Measurements from ENCODE around the gene LAPTM4A.
A peak's percentile ranks its signal among the peaks of the same experiment; 100 is the strongest.

LAPTM4A gene

GRCh38 chr2:20012282-20013125, 38.9 kb downstream of the LAPTM4A start, which contains the start of gene MATN3:
Gene MATN3 (minus strand): TSS chr2:20012668. CDS start chr2:20012631, 37 bp downstream.
- TF ChIP-seq, protein P1, sequence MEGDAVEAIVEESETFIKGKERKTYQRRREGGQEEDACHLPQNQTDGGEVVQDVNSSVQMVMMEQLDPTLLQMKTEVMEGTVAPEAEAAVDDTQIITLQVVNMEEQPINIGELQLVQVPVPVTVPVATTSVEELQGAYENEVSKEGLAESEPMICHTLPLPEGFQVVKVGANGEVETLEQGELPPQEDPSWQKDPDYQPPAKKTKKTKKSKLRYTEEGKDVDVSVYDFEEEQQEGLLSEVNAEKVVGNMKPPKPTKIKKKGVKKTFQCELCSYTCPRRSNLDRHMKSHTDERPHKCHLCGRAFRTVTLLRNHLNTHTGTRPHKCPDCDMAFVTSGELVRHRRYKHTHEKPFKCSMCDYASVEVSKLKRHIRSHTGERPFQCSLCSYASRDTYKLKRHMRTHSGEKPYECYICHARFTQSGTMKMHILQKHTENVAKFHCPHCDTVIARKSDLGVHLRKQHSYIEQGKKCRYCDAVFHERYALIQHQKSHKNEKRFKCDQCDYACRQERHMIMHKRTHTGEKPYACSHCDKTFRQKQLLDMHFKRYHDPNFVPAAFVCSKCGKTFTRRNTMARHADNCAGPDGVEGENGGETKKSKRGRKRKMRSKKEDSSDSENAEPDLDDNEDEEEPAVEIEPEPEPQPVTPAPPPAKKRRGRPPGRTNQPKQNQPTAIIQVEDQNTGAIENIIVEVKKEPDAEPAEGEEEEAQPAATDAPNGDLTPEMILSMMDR (IDR thresholded peaks at IDR 0.05; ENCODE audit: low read depth, low read length) = no peak

GRCh38 chr2:20012032-20012281, 39.5 kb downstream of the LAPTM4A start:
- TF ChIP-seq, protein P1 (IDR thresholded peaks at IDR 0.05; ENCODE audit: low read depth, low read length) = no peak
- H3K4me3 ChIP-seq (ENCODE audit: low read depth, low read length) = peak overlapping the region; percentile 49

More at GRCh38 chr2:20012282-20013125, 38.9 kb downstream of the LAPTM4A start, which contains the start of gene MATN3:
- peak within 1 kb of the TSS; percentile 49 for H3K4me3 ChIP-seq (ENCODE audit: low read depth, low read length)

DNA sequence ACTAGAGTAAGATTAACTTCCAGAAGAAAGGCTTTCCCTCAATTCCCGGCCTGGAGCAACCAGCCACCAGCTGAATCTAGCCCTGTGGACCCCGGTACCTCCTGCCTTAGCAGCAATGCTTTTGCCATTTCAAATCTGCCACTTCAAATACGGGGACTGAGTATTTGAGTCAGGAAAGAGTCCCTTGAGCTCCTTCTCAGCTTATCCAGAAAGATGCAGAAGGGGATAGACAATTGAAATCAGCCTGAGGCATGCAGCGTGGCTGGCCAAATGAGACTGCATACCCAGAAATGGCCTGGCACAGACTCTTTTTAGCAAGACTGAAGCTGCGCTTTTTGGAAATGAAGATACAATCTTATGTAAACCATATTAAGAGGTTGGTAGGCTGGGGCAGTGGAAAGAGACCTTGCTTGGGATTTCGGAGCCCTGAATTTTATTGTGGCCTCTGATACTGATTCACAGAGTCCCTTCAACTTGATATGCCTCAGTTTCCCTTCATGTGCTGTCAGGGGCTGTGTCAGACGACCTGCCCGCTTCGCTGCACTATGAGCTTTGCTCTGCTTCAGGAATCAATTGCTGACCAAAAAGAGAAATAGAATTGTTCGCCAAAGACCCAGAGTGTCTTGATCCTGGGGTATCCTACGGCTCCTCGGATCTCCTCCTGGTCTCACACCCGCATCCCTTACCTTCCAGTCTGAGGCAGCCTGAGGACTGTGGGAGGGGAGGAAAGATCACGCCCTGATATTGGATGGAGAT, 40.0 kb downstream of the LAPTM4A start:
- TF ChIP-seq, protein P1 (IDR thresholded peaks at IDR 0.05; ENCODE audit: low read depth, low read length) = no peak
- H3K4me3 ChIP-seq (ENCODE audit: low read depth, low read length) = no peak overlapping the region

GRCh38 chr2:20008703-20009102, 42.7 kb downstream of the LAPTM4A start:
- no peak overlapping the region for H3K4me3 ChIP-seq (ENCODE audit: low read depth, low read length)
- TF ChIP-seq, protein P1 (IDR thresholded peaks at IDR 0.05; ENCODE audit: low read depth, low read length) = no peak

- H3K4me3 ChIP-seq (ENCODE audit: low read depth, low read length) = no peak overlapping the region
- TF ChIP-seq, protein P1 (IDR thresholded peaks at IDR 0.05; ENCODE audit: low read depth, low read length) = no peak
These were observed 45.4 kb downstream of the LAPTM4A start for GRCh38 chr2:20005891-20006470.

- H3K4me3 ChIP-seq (ENCODE audit: low read depth, low read length) = no peak overlapping the region
- TF ChIP-seq, protein P1 (IDR thresholded peaks at IDR 0.05; ENCODE audit: low read depth, low read length) = no peak
These were observed 46.3 kb downstream of the LAPTM4A start for GRCh38 chr2:20005067-20005627.
